Middle frontal gyrus (tissue), 1 donor: ENCODE measurements around the gene SSR1.
"Not testable (repeated sequence)": the region's sequence is repeated elsewhere in the genome, so short reads cannot be mapped to it uniquely, and the experiment has no call there.

Source experiments
- DNase-seq: peaks from one replicate; pipeline ENCODE4 v3.0.0-alpha.2; 2015; ENCODE audit warnings: low spot score; ENCODE audit errors: extremely low spot score

The SSR1 gene

DNA sequence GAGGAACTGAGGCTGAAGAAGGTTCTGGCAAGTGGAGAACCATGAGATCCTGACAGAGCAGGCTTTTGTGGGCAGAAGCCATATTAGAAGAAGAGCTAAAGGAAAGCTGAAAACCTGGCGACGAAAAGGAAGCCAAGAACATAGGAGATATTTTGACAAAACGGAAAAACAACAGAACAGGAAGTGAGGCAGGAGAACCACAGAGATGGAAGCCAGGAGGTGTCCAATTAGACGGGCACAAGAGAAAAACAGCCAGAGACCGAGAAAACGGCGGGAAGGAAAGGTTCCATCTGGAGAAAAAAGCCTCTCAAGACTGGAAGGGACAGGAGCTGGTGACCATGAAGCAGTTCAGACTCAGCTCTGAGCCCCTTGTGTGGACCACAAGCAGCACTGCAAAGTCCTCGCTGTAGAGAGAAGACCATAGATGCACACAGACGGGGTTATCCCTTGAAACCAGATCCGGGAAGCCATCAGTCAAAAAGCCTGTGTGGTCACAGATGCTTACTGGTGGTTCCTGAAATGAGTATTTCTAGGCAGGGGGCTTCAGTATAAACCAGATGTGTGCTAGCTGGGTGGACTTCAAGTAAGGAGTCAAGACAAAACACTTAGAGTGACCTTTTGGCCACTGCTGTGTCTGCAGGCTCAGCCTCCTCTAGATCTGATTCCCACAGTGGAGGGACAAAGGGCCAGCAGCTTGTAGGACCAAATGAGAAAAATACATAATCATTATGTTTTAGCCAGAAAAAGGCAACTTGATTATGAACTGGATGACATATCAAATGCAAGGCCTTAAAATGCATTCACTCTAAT, 30.7 kb downstream of the SSR1 start:
- no peak for DNase-seq

DNA sequence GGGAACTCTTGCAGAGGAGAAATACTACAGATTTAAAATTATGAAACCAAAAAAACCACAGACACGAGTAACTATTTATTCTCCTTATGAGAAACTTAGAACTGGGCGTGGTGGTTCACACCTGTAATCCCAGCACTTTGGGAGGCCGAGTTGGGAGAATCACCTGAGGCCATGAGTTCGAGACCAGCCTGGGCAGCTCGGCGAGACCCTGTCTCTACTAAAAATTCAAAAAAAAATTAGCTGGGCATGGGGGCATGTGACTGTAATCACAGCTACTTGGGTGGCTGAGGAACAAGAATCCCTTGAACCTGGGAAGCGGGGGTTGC, 36.8 kb downstream of the SSR1 start:
- DNase-seq, result no peak

DNA sequence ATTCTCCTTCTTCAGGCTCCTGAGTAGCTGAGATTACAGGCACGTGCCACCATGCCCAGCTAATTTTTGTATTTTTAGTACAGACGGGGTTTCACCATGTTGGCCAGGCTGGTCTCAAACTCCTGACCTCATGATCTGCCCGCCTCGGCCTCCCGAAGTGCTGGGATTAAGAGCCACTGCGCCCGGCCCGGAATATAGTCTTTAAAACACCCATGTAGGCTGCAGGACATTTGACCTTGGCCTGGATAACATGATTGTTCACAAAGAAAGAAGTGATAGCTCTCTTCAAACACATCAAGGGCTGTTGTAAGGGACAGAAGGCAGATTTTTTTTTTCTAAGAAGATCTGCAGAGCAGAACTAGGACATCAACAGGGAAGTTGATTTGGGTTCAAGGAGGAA, 38.5 kb downstream of the SSR1 start:
- DNase-seq, result not testable (repeated sequence)

DNA sequence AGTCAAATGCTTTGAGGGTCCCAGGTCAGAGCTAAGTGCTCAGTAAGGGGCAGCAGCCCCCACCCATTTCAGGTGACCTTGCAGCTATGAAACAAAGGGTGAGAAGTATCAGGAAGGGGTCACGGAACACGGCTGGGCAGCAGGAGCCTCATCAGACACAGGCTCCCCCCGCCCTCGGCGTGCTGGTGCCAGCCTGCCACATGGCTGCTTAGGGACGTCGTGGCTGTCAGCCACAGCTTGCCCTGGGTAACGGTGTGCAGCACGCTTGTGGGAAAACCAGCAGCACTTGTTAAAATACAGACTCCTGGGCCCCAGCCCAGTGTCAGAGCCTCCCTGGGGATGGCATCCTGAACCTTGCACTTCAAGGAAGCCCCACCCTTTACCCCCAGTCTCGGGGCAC, 39.3 kb downstream of the SSR1 start:
- DNase-seq, result no peak

DNA sequence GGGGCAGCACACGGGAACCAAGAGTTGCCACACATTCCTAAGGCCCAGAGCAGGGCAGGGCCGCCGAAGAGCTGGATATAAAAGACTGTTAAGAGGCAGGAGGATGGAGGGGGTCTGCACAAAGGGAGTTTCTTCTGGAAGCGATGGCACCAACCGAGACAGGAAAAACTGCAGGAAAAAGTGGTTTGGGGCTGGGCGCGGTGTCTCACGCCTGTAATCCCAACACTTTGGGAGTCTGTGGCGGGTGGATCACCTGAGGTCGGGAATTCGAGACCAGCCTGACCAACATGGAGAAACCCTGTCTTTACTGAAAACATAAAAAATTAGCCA, 41.8 kb downstream of the SSR1 start:
- no peak for DNase-seq

DNA sequence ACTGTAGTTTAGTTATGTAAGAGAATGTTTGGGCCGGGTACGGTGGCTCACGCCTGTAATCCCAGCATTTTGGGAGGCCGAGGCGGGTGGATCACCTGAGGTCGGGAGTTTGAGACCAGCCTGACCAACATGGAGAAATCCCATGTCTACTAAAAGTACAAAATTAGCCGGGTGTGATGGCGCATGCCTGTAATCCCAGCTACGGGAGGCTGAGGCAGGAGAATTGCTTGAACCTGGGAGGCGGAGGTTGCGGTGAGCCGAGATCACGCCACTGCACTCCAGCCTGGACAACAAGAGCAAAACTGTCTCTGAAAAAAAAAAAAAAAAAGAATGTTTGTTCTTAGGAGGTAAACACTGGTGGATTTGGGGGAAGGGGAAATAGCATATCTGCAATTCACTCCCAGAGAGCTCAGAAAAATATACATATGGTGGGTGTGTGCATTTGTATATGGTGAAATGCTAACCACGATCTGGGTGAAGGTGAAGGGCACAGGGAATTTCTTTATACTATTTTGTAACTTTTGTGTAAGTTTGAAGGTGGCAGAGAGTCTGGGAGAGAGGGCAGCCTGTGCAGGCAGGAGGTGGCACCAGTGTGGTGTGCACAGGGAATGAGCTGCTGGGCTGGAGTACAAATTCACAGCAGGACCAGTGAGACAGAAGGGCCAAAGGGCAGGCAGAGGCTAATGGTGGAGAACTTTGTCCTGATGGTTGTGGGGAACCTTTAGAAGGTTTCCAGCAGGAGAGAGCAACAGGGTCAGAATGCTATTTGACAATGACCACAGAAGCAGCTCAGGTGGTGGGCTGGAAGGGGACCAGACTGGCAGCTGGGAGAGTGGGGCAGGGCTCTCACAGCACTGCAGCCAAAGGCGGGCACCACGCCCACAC, 42.4 kb downstream of the SSR1 start:
- DNase-seq, result no peak

DNA sequence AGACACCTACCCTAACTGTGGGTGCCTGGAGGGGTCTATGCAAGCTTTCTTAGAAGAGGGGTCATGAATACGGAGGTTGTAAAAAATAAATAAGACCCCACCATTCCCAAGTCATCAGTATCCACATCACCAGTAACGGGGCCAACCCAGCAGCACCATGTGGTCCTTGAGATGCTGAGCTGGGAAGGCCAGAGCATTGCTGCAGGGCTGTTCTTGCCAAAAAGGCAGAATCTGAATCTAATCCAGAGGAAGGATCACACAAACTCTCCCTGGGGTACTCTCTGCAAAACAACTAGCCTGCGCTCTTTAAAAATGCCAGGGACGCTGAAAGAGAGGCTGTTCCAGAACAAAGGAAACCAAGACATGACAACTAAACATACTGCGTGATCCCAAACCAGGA, 43.2 kb downstream of the SSR1 start:
- DNase-seq, result no peak

DNA sequence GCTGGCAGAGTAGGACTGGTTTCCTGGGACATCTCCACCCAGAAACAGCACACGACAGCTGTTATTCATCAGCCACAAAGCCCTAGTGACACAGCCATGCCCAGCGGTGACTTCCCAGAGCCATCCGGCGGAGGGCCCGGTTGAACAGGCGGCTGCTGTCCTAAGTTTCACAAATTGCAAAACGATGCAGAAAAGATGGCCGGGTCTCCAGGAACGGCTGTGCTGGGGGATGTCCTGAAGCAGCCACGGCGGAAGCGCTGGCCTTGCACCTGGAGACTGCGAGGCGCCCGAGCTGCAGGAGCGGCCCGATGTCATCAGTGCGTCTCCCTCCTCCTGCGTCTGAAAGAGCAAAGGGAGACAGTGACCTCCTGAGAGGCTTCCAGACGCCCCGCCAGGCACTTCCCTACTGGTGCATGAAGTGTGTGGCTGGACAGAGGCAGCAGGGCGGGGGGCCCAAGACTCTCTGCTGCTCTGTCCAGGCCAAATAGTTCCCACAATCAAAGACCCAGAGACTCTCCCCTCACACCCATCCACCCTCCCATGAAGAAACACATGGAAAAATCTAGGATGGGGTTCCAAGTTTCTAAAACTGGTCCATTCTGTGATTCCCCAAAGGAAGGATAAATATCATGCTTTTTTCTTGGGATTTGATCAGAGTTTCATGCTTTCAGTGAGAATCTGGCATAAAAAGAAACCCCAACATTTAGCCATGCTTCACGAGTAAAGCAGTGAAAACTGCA, 44.0 kb downstream of the SSR1 start:
- no peak for DNase-seq

DNA sequence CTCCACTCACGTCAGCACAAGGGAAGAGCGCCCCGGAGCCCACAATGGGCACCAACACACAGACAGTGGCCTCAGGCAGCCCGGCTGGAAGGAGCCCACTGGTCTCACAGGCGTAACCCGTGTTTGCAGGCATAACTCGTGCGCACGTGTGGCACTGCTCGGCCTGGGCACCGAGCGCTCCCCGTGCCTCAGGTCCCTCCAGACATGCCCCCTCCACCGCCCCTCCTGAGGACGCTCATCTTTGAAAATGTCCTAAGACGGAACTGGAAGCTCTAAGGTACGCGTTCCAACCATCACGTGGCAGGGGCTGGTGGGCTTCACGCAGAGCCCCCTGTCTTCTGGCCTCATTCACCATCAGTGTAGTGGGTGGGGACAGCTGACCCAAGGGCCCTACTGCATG, 44.6 kb downstream of the SSR1 start:
- no peak for DNase-seq

DNA sequence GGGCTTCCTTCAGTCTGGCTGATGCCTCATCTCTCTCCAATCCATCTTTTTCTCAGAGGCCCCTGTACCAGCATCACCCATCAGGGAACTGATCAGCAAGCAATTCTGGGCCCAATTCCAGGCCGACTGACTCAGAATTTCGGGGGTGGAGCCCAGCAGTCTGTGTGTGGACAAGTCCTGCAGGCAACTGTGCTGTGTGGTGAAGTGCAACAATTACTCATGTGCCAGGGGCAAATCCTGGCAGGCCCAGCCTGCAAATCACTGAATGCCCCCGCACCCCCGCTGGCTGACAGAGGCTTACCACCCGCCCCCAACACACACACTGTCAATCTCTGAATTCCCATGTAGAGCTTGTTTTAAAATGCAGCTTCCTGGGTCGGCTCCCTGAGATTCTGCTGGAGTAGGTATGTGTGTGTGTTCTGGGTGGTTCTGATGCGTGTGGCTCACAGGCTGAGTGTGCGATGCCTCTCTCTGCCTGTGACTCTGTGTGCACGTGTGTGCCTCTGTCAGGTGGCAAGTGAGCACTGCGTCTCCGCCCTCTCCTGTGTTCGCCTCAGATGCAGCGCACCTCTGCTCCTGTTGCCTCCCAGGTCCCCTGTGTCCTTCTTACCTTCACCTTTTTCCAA, 45.4 kb downstream of the SSR1 start:
- DNase-seq, result peak; percentile 64

DNA sequence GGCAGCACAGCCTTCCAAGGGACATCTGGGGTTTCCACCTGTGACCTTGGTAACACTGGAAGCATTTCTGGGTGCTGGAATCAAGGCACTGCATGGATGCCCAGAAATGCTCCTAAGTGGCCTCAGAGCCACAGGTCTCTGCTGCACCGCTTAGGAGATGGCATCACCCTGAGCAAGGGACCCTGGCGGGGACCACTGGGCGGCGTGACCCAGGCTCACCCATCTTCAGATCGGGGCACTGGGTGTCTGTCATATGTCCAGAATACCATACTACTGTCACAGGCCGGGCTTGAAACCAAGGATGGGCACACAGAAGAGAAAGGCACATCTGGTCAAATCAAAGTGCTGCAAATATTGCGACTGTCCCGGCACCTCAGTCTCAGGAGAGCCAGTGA, 45.9 kb downstream of the SSR1 start:
- no peak for DNase-seq

DNA sequence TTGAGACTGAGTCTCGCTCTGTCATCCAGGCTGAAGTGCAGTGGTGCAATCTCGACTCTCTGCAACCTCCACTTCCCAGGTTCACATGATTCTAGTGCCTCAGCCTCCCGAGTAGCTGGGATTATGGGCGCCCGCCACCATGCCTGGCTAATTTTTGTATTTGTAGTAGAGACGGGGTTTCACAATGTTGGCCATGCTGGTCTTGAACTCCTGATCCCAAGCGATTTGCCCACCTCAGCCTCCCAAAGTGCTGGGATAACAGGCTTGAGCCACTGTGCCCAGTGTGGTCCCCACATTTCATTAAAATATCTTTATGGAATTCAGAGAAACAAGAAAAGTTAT, 47.6 kb downstream of the SSR1 start:
- not testable (repeated sequence) for DNase-seq

DNA sequence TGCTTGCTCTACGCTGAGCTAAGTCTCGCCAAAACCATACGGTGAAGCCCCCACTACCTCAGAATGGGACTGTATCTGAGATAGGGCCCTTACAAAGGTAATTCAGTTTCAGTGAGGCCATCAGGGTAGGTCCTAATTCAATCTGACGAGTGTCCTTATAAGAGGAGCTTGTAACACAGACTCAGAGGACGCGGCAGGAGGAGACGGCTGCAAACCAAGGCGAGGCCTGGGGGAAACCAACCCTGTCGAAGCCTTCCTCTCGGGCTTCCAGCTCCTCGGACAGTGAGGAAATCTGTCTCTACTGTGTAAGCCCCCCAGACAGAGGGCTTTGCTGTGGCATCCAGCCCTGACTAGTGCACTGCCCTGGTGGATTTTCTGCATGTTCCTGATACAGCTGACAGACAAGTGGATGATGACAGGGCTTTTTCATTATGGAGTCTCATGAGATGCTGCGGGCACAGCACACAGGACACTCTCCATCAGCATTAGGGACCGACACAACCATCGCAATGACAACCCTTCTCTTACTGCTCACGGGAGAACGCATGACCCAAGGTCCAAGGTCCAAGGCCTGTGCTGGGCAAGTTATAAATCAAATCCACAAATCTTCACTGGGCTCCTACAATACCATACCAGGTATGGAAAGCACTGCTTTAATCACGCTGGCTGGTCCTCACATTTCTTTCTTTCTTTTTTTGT, 48.2 kb downstream of the SSR1 start:
- DNase-seq, result no peak

DNA sequence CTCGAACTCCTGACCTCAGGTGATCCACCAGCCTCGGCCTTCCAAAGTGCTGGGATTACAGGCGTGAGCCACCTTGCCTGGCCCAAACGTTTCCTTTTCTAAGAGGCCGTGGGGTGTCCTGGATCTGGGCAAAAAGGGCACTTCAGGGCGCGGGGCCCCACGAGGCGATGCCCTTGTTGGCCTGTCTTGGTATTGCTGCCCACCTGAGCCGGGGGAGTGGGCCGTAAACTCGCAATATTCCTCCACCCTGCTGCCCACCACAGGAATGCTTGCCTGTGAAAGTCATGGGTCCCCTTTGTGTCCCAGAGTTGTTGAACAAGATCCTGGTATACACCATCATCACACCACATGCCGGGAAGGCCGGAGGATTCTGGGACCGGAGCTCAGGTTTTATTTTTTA, 49.0 kb downstream of the SSR1 start:
- no peak for DNase-seq

DNA sequence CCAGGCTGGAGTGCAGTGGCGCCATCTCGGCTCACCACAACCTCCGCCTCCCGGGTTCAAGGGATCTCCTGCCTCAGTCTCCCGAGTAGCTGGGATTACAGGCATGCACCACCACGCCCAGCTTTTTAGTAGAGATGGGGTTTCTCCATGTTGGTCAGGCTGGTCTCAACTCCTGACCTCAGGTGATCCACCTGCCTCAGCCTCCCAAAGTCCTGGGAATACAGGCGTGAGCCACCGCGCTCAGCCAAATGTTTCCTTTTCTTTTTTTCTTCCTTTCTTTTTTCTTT, 49.5 kb downstream of the SSR1 start:
- DNase-seq, result not testable (repeated sequence)

DNA sequence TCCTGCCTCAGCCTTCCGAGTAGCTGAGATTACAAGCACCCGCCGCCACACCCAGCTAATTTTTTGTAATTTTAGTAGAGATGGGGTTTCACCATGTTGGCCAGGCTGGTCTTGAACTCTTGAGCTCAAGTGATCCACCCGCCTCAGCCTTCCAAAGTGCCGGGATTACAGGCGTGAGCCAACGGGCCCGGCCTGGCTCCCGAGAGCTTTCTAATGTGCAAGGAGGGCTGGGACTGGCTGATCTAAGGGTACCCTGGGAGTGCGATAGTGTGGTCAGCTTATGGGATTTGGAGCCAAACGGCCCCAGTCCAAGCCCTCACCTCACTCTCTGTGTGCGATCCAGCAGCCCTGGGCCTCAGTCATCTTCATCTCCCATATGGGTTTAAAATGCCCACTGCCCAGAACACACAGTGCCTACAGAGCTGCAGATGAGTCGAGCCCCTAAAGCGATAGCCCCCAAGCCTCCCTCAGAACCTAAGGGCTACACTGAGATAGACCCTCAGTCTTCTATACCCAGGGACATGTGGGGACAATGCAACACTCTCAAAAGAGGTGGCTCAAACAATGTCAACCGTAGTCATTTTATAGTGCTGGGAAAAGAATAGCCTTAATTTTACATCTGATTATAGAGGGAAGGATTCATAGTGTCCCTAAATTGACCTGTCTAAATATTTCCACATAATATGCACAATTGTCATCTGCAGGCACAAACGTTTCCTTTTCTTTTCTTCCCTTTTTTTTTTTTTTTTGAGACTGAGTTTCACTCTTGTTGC, 50.1 kb downstream of the SSR1 start:
- DNase-seq, result no peak

DNA sequence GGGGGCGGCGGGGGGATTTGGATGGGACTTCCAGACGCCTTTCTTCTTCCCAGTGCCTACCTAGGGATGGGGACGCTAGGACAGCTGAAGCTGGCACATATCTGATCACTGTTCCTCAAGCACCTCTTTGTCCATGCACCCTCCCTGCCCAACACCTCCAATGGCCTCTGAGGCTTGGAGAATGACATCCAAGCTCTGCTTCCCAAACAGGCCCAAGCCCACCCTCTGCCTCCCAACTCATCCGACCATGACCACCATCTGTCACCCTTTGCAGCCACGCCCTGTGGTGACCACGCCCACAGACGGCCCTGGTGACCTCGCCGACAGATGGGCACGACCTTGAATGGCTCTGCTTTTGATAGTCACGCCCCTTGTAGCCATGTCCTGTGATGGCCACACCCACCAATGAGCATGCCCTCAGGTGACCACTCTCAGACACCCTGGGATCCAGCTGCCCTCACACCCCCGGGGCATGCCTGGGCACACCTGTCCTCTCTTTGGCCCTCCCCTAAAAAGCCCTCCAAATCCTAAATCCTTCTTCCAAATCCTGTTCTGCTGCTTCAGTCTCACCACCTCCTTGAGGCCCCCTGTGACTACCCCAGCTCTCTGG, 51.0 kb downstream of the SSR1 start:
- DNase-seq, result no peak

DNA sequence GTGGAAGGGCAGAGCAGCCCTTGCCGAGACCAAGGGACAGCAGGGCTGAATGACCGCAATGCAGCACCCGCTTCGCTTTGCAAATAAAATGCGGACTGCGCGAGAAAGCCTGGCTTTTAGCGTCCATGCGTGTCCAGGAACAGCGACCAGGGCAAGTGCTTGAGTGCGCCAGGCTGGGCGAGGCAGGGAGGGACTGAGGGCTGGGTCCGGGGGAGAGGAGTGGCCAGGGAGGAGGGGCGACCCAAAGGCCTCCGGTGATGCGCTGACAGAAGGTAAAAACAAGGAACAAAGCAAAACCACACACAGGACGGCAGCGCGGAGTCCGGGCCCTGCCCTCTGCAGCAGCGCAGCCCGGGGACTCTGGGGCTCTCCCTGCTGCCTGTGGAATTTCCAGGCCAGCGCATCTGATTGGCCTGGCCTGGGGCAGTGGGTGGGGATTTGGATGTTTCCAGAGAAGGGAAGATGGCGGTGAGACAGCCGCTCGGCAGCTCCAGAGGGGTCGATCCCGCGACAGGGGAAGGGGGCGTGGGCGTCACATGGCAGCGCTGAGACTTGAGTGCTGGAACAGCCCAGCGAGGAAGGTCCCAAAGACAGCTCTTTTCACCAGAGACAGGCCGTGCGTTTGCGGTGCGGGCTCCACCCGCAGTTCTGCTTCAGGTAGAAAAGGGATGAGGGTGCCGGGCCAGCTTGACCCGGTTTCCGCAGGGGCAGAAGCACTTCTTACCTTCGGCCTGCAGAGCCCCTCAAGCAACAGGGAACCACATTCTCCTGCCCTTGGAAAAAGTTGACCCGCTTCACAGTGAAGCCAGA, 51.8 kb downstream of the SSR1 start:
- peak; percentile 65 for DNase-seq

DNA sequence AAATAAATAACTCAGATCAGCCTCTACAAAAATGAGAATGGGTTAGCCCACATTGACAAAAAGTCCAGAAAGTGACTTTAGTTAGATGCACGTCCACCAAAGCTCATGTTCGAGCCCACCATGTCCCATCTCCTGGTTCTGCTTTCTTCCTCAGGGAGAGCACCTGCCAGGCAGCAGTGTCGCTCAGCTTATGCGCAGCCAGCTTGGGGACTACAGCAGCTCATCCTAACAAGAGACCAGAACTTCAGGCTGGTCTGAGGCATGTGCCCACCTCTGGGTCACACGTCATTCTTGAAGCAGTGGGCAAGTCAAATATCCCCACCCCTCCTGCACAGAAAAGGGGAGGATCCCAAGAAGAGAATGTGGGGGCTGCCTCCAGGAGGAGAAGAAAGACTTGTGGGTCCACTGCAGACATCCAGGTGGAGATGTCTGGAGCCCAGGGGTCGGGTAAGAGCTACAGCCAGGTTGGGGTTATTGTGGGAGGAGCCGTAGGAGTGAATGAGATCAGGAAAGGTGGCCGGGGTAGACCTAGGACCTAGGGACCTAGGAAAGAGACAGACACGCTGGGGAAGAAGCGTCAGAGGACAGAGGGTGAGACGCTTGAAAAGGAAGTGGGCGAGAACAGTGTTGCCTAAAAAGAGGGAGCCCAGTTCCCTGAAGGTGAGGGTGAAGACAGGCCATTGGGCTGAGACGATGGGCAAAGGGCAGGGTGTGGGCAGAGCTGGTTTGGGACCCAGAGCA, 52.5 kb downstream of the SSR1 start:
- DNase-seq, result no peak
